Omental fat pad (tissue), 4 donors: Measurements from ENCODE around the gene ZNF79. TPM values are rescaled to one million over a fixed set of nuclear protein-coding genes. Genes with fewer than 3 reads are reported as not detected.

Experiments used
- ATAC-seq: fragments of 150-250 bp; one replicate; pipeline ENCODE4 v1.9.1; 2016; ENCODE audit warnings: mild to moderate bottlenecking, moderate library complexity; ENCODE audit not compliant: low FRiP score
- DNase-seq: peaks from one replicate; pipeline ENCODE4 v3.0.0-alpha.2; 2019; ENCODE audit warnings: low spot score
- total RNA-seq, 4 donors: library from RNA; depleted of rRNA; stranded (reverse); fragments of >200 nt; gene quantifications; one replicate each; pipeline ENCODE4 v1.1.0, GENCODE V29; 2016
- TF ChIP-seq, protein P1 (sequence below), 3 donors: fragments of 450-650 bp; IDR thresholded peaks; one replicate each; pipeline ENCODE4 v1.5.1; 2016 to 2017; ENCODE audit warnings: antibody characterized with exemption in 3 of 3, mild to moderate bottlenecking in 3 of 3, moderate library complexity in 2 of 3

Gene ZNF79
- total RNA-seq, 4 donors from 2014 or later, result 5.0 to 15.4 (median 6.3) TPM

DNA sequence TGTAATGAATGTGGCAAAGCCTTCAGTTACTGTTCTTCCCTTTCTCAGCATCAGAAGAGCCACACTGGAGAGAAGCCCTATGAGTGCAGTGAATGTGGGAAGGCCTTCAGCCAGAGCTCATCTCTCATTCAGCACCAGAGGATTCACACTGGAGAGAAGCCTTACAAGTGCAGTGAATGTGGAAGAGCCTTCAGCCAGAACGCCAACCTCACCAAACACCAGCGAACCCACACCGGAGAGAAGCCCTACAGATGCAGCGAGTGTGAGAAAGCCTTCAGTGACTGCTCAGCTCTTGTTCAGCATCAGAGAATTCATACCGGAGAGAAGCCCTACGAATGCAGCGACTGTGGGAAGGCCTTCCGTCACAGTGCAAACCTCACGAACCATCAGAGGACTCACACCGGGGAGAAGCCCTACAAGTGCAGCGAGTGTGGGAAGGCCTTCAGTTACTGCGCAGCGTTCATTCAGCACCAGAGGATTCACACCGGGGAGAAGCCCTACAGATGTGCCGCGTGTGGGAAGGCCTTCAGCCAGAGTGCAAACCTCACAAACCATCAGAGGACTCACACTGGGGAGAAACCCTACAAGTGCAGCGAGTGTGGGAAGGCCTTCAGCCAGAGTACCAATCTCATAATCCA lies 20.2 kb downstream of the ZNF79 start:
- TF ChIP-seq, protein P1, sequence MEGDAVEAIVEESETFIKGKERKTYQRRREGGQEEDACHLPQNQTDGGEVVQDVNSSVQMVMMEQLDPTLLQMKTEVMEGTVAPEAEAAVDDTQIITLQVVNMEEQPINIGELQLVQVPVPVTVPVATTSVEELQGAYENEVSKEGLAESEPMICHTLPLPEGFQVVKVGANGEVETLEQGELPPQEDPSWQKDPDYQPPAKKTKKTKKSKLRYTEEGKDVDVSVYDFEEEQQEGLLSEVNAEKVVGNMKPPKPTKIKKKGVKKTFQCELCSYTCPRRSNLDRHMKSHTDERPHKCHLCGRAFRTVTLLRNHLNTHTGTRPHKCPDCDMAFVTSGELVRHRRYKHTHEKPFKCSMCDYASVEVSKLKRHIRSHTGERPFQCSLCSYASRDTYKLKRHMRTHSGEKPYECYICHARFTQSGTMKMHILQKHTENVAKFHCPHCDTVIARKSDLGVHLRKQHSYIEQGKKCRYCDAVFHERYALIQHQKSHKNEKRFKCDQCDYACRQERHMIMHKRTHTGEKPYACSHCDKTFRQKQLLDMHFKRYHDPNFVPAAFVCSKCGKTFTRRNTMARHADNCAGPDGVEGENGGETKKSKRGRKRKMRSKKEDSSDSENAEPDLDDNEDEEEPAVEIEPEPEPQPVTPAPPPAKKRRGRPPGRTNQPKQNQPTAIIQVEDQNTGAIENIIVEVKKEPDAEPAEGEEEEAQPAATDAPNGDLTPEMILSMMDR (IDR thresholded peaks at IDR 0.05), result no peak
- DNase-seq, result no peak
- no peak for ATAC-seq

DNA sequence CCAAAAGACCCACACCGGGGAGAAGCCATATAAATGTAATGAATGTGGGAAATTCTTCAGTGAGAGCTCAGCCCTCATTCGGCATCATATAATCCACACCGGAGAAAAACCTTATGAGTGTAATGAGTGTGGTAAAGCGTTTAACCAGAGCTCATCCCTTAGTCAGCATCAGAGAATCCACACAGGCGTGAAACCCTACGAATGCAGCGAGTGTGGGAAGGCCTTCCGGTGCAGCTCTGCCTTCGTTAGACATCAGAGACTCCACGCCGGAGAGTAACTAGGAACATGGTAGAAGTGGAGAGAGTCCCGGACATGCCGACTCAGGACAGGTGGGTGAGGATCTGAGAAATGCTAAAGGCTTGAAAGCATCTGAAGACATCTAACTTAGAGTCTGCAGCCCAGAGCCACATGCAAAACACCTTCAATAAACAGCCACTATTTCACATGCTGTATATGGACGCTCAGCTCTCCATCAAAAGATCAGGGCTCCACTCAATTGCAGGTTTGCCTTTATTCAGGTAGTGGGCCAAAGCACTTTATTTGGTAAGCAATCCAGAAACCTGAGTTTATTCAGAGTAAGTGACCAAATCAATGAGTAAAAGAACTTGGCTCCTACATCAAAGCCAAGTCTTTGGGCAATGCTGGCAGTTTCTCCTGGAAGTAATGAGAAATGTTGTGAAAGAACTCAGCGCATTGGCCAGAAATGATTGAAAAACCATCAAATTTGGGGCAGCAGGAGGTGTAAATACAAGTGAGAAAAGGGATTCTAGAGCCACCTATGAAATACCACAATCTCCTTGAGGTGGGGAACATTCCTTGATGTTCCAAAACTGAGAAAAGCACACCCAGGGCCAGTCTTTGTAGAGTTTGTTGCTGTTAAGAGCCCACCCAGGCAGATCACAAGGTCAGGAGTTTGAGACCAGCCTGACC lies 21.0 kb downstream of the ZNF79 start:
- DNase-seq (no peak), ATAC-seq (peak; percentile 43)
- TF ChIP-seq, protein P1 (IDR thresholded peaks at IDR 0.05), result no peak

DNA sequence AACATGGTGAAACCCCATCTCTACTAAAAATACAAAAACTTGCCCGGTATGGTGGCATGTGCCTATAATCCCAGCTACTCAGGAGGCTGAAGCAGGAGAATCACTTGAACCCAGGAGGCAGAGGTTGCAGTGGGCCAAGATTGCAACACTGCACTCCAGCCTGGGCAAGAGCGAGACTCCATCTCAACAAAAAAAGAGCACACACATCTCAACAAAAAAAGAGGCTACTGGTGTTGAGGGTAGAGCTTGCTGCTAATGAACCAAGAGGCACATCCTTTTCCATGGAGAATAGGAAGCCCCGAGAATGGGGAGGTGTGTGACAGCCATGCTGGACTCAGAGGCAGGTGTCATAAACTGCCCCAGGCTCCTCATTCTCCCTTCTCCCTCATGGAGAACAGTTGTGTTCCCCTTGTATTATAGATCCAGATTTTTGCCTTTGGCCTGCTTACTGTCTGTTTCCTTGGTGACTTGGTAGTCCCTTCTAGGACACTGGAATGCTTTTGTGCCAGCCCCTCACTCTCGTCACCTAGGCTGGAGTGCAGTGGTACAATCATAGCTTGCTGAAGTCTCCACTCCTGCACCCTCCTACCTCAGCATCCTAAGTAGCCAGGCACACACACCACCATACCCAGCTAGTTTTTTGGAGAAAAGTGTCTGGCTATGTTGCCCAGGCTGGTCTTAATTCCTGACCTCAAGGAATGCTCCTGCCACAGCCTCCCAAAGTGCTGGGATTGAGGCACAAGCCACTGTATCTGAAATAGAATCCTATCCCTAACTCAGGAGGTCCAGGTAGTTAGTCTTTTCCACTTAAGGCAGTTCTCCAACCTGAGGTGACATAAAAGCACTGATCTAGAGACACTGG lies 21.9 kb downstream of the ZNF79 start:
- no peak for ATAC-seq
- no peak for DNase-seq
- TF ChIP-seq, protein P1 (IDR thresholded peaks at IDR 0.05), result no peak

DNA sequence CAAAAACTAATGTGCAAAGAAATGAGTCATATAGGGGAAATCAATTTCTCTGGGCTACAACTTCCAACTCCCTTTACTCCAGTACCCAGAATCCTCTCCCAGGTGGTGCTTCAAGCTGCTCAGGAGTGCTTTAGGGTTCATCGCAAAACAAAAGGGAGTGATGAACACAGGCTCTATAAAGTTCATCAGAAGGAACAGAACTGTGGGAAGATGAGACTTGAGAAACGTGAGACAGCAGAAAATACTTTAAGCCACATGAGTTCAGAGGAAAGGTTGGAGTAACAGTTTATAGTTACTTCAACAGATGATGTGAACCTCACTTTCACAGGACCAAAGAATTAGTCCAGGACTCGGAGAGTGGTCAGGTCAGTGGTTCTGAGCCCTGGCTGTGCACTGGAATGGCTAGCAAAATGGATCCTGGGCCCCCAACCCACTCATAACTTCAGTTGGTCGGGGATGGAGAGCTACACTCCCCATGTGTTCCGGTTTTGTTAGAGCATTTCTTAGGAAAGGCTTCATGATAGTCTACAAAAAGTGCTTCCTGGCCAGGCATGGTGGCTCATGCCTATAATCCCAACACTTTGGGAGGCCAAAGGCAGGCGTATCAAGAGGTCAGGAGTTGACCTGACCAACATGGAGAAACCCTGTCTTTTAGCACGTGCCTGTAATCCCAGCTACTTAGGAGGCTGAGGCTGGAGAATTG lies 22.7 kb downstream of the ZNF79 start:
- ATAC-seq, result no peak
- TF ChIP-seq, protein P1 (IDR thresholded peaks at IDR 0.05), result no peak

DNA sequence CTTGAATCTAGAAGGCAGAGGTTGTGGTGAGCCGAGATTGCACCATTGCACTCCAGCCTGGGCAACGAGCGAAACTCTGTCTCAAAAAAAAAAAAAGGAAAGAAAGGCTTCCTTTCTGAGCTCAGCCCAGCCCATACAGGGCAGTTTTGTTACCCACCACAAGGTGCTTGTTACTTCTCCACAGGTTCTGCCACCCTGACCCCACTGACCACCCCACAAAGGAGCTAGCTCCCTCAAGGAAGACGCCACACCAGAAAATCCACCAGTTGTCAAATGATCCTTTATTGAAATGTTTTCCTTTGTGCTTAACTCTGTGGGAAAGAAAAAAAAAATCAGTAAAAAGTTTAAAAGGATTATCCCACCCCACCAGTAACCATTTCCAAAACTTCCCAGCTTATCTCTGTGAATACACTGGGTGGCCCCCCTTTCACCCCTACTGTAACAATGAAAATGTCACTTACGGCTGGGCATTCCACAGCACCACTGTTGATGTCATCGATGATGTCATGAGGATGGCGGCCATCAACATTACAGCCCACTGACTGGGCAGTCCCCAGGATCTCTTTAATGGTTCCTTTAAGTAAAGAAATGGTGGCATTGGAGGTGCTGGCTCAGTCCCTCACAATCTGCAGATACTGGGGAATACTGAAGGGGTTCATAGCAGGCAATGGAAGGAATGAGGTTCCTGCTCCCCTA lies 23.4 kb downstream of the ZNF79 start:
- TF ChIP-seq, protein P1 (IDR thresholded peaks at IDR 0.05), result no peak
- no peak for ATAC-seq
- no peak for DNase-seq

More for the DNA sequence above, 22.7 kb downstream of the ZNF79 start:
- no peak for DNase-seq
